Cardiac muscle cell (in vitro differentiated cells and primary cell): Measurements from ENCODE around the gene KIF25. TPM values are rescaled to one million over a fixed set of nuclear protein-coding genes. Genes with fewer than 3 reads are reported as not detected.

Experiments used
- DNase-seq, 2 donors: peaks; one replicate each; pipeline versions ENCODE4 v3.0.0 to v3.0.0-alpha.2; 2010 to 2017; ENCODE audit warnings: low read depth in 1 of 2, low spot score in 1 of 2
- H3K27ac ChIP-seq: fragments of 200-600 bp; sonication (generic); 2 replicates; pipeline ENCODE4 v1.5.1; 2016
- H3K27me3 ChIP-seq: fragments of 200-600 bp; sonication (generic); 2 replicates; pipeline ENCODE4 v1.6.0; 2016; ENCODE audit warnings: control low read depth
- H3K36me3 ChIP-seq: fragments of 200-600 bp; sonication (generic); 2 replicates; pipeline ENCODE4 v1.5.1; 2016; ENCODE audit warnings: control low read depth
- H3K4me1 ChIP-seq: fragments of 200-600 bp; sonication (generic); 2 replicates; pipeline ENCODE4 v1.8.1; 2017; ENCODE audit warnings: low read depth, mild to moderate bottlenecking, mixed run types
- H3K4me3 ChIP-seq: fragments of 200-600 bp; sonication (generic); 2 replicates; pipeline ENCODE4 v1.5.1; 2016; ENCODE audit warnings: mild to moderate bottlenecking
- H3K9me3 ChIP-seq: fragments of 200-600 bp; sonication (generic); 2 replicates; pipeline ENCODE4 v1.5.1; 2017; ENCODE audit warnings: low read depth, mild to moderate bottlenecking, control low read depth
- polyA plus RNA-seq: library from polyadenylated mRNA; unstranded; fragments of >200 nt; fragmentation: Nextera tagmentation; extraction: Ambion mirVana; gene quantifications from 2 replicates; pipeline ENCODE4 v1.2.1, GENCODE V29; 2016
- total RNA-seq: library from RNA; depleted of rRNA; stranded (reverse); fragments of >200 nt; gene quantifications from 2 replicates; pipeline ENCODE4 v1.2.3, GENCODE V29; 2016
- TF ChIP-seq, protein P1 (sequence below): IDR thresholded peaks from 2 replicates; pipeline ENCODE4 v1.5.1; 2012; ENCODE audit warnings: low read depth, mild to moderate bottlenecking, low read length

The KIF25 gene
- total and polyA plus RNA-seq, 2 experiments from 2014 or later: 0.40 to 1.6 TPM

GRCh38 chr6:168037242-168037641, 39.8 kb downstream of the KIF25 start:
- H3K9me3 ChIP-seq: no peaks in the 10 kb centered on the region
- no peak for DNase-seq
- H3K27ac ChIP-seq: no peak overlapping the region
- TF ChIP-seq, protein P1, sequence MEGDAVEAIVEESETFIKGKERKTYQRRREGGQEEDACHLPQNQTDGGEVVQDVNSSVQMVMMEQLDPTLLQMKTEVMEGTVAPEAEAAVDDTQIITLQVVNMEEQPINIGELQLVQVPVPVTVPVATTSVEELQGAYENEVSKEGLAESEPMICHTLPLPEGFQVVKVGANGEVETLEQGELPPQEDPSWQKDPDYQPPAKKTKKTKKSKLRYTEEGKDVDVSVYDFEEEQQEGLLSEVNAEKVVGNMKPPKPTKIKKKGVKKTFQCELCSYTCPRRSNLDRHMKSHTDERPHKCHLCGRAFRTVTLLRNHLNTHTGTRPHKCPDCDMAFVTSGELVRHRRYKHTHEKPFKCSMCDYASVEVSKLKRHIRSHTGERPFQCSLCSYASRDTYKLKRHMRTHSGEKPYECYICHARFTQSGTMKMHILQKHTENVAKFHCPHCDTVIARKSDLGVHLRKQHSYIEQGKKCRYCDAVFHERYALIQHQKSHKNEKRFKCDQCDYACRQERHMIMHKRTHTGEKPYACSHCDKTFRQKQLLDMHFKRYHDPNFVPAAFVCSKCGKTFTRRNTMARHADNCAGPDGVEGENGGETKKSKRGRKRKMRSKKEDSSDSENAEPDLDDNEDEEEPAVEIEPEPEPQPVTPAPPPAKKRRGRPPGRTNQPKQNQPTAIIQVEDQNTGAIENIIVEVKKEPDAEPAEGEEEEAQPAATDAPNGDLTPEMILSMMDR: no peak
- no peak overlapping the region for H3K4me3 ChIP-seq
- H3K27me3 ChIP-seq: peaks cover 5% of the 10 kb centered on the region
- H3K36me3 ChIP-seq: no peaks in the 10 kb centered on the region
- peaks cover 3% of the 10 kb centered on the region for H3K4me1 ChIP-seq

GRCh38 chr6:168037856-168038255, 40.4 kb downstream of the KIF25 start:
- Histone ChIP-seq H3K27me3 (peaks cover 5% of the 10 kb centered on the region), H3K27ac (no peak overlapping the region), H3K4me1 (peaks cover 3% of the 10 kb centered on the region), H3K9me3 (no peaks in the 10 kb centered on the region), H3K36me3 (no peaks in the 10 kb centered on the region), H3K4me3 (no peak overlapping the region)
- TF ChIP-seq, protein P1: no peak
- DNase-seq: no peak

GRCh38 chr6:168038576-168039140, 41.2 kb downstream of the KIF25 start:
- TF ChIP-seq, protein P1: no peak
- no peak overlapping the region for H3K4me3 ChIP-seq
- H3K27ac ChIP-seq: no peak overlapping the region
- DNase-seq: no peak
- H3K9me3 ChIP-seq: no peaks in the 10 kb centered on the region
- peaks cover 5% of the 10 kb centered on the region for H3K27me3 ChIP-seq
- peaks cover 3% of the 10 kb centered on the region for H3K4me1 ChIP-seq
- H3K36me3 ChIP-seq: no peaks in the 10 kb centered on the region

DNA sequence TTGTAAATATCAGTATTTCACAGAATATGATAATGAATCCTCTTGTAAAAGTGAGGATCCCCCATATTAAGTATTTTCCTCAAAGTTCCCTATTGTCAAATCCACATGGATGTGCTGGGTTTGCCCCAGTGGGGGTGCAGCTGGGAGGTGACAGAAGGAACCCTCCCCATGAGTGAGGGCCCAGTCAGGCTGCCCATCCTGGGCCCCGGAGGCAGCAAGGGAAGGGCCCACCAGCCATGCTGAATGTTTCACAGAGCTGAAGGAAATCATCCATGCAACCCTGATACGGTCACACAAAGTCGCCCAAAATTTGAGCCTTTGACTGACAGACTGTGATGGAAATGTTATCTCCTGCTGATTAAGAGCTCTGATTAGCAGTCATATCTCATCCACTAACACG, 41.8 kb downstream of the KIF25 start:
- peaks cover 3% of the 10 kb centered on the region for H3K4me1 ChIP-seq
- peaks cover 5% of the 10 kb centered on the region for H3K27me3 ChIP-seq
- H3K27ac ChIP-seq: no peak overlapping the region
- DNase-seq: no peak
- no peak overlapping the region for H3K4me3 ChIP-seq
- TF ChIP-seq, protein P1: no peak
- H3K36me3 ChIP-seq: no peaks in the 10 kb centered on the region
- no peaks in the 10 kb centered on the region for H3K9me3 ChIP-seq

DNA sequence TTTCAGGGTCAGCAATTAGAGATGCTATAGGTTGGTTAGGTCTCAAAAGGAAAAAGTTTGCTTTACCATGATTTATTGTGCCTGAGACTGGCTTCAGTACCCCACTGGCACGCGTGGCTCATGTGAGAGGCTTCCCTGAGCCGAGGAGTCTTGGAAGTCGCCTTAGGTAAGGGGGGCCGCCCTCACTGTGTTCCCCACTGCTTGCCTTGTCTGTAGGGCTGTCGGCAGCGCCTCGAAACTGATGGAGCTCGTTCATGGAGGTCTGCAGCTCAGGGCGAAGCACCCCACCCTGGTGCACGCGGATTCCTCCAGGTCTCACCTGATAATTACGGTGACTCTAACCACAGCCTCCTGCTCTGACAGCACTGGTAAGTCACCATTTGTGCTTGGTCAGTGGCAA, 42.4 kb downstream of the KIF25 start:
- peaks cover 3% of the 10 kb centered on the region for H3K4me1 ChIP-seq
- H3K9me3 ChIP-seq: no peaks in the 10 kb centered on the region
- no peak overlapping the region for H3K27ac ChIP-seq
- H3K36me3 ChIP-seq: no peaks in the 10 kb centered on the region
- TF ChIP-seq, protein P1: no peak
- H3K4me3 ChIP-seq: no peak overlapping the region
- no peak for DNase-seq
- peaks cover 5% of the 10 kb centered on the region for H3K27me3 ChIP-seq
